NCI-H146 treated with DMSO at 0.1 percent for 48 hours (cell line): ENCODE measurements around the gene SPATA2.
"Not testable (repeated sequence)": the region's sequence is repeated elsewhere in the genome, so short reads cannot be mapped to it uniquely, and the experiment has no call there.

Source experiments
- DNase-seq: peaks from one replicate; lab custom pipeline; 2025; ENCODE audit not compliant: unreplicated experiment; lab: John Stamatoyannopoulos, UW

SPATA2 gene

GRCh38 chr20:49904440-49905214, 10.7 kb downstream of the SPATA2 start:
- no peak for DNase-seq

GRCh38 chr20:49901588-49901987, 13.7 kb downstream of the SPATA2 start:
- no peak for DNase-seq

GRCh38 chr20:49899541-49900383, 15.6 kb downstream of the SPATA2 start:
- DNase-seq, result no peak

- no peak for DNase-seq
These were observed 19.1 kb downstream of the SPATA2 start for GRCh38 chr20:49896204-49896603.

GRCh38 chr20:49895474-49896093, 19.7 kb downstream of the SPATA2 start:
- not testable (repeated sequence) for DNase-seq

GRCh38 chr20:49894073-49894470, 21.3 kb downstream of the SPATA2 start:
- DNase-seq, result no peak

- no peak for DNase-seq
These were observed 21.9 kb downstream of the SPATA2 start for GRCh38 chr20:49893242-49894072.

- DNase-seq, result no peak
These were observed 22.5 kb downstream of the SPATA2 start for GRCh38 chr20:49892817-49893216.

GRCh38 chr20:49892260-49892659, 23.1 kb downstream of the SPATA2 start:
- DNase-seq, result no peak

- DNase-seq, result no peak
These were observed 23.7 kb downstream of the SPATA2 start for GRCh38 chr20:49891476-49892110.

GRCh38 chr20:49890471-49891361, 24.6 kb downstream of the SPATA2 start:
- no peak for DNase-seq

- DNase-seq, result no peak
These were observed 25.4 kb downstream of the SPATA2 start for GRCh38 chr20:49889935-49890333.

GRCh38 chr20:49889001-49889934, 26.1 kb downstream of the SPATA2 start:
- DNase-seq, result no peak

- peak; percentile 16 for DNase-seq
These were observed 26.9 kb downstream of the SPATA2 start for GRCh38 chr20:49888212-49889000.

- no peak for DNase-seq
These were observed 27.8 kb downstream of the SPATA2 start for GRCh38 chr20:49887251-49888211.

- DNase-seq, result no peak
These were observed 28.6 kb downstream of the SPATA2 start for GRCh38 chr20:49886571-49887213.
